HEK293 (cell line): ENCODE results near the gene EVC.

Experiments used
- CTCF ChIA-PET: fragments of 350-600 bp; formaldehyde crosslinking; extraction: SDS; loops from one replicate; lab custom pipeline; 2021; ENCODE audit warnings: antibody characterized with exemption; lab: Yijun Ruan, JAX
- POLR2A ChIA-PET: fragments of 300-600 bp; formaldehyde crosslinking; extraction: SDS; loops from one replicate; lab custom pipeline; 2020; ENCODE audit warnings: antibody characterized with exemption, inconsistent platforms; lab: Yijun Ruan, JAX
- H3K27ac ChIP-seq: fragments of 200-500 bp; sonication (Bioruptor generic); 2 replicates; pipeline ENCODE4 v1.5.1; 2014; ENCODE audit warnings: low read depth, low read length, control low read depth, inconsistent platforms; ENCODE audit errors: extremely low read depth
- H3K36me3 ChIP-seq, 2 experiments: fragments of 200-500 bp in 1 of 2; sonication (Bioruptor generic) in 1 of 2; 1 replicate in 1 of 2; 2 replicates in 1 of 2; pipeline ENCODE4 v1.5.1; 2014 to 2017; ENCODE audit warnings: inconsistent platforms in 2 of 2, low read length in 2 of 2; ENCODE audit not compliant: control insufficient read depth in 2 of 2, insufficient read depth in 1 of 2
- H3K4me1 ChIP-seq: fragments of 200-500 bp; sonication (Bioruptor generic); 2 replicates; pipeline ENCODE4 v1.5.1; 2014; ENCODE audit warnings: mild to moderate bottlenecking, low read length, inconsistent platforms; ENCODE audit not compliant: control insufficient read depth, insufficient read depth
- H3K4me3 ChIP-seq: 2 replicates; pipeline ENCODE4 v1.5.1; 2011; ENCODE audit warnings: low read depth, mild to moderate bottlenecking, control low read depth, low read length, moderate library complexity
- H3K9me3 ChIP-seq: fragments of 200-500 bp; sonication (Bioruptor generic); 2 replicates; pipeline ENCODE4 v1.5.1; 2014; ENCODE audit warnings: low read depth, low read length, inconsistent platforms; ENCODE audit not compliant: control insufficient read depth, insufficient read depth
- HOXA7 ChIP-seq: sonication (generic); formaldehyde crosslinking; IDR thresholded peaks from 2 replicates; pipeline ENCODE4 v1.8.1; 2022; ENCODE audit warnings: missing genetic modification reagents, borderline replicate concordance
- KLF1 ChIP-seq: fragments of 450-650 bp; formaldehyde crosslinking; IDR thresholded peaks from 2 replicates; pipeline ENCODE4 v1.5.1; 2016; ENCODE audit warnings: missing biosample characterization, missing genetic modification characterization
- KLF8 ChIP-seq: fragments of 450-650 bp; formaldehyde crosslinking; IDR thresholded peaks from 2 replicates; pipeline ENCODE4 v1.5.1; 2016; ENCODE audit warnings: missing biosample characterization, missing genetic modification characterization
- REPIN1 ChIP-seq: fragments of 450-650 bp; formaldehyde crosslinking; IDR thresholded peaks from 2 replicates; pipeline ENCODE4 v1.5.1; 2017; ENCODE audit warnings: missing biosample characterization, missing genetic modification characterization, low read depth
- ZFP37 ChIP-seq: fragments of 450-650 bp; formaldehyde crosslinking; IDR thresholded peaks from 2 replicates; pipeline ENCODE4 v1.5.1; 2016; ENCODE audit warnings: missing biosample characterization, missing genetic modification characterization
- ZNF184 ChIP-seq: fragments of 450-650 bp; IDR thresholded peaks from 2 replicates; pipeline ENCODE4 v1.5.1; 2018; ENCODE audit warnings: missing biosample characterization, mild to moderate bottlenecking, missing genetic modification characterization
- ZNF221 ChIP-seq: fragments of 450-650 bp; formaldehyde crosslinking; IDR thresholded peaks from 2 replicates; pipeline ENCODE4 v1.5.1; 2017; ENCODE audit warnings: missing biosample characterization, missing genetic modification characterization, borderline replicate concordance
- ZNF292 ChIP-seq: fragments of 450-650 bp; formaldehyde crosslinking; IDR thresholded peaks from 2 replicates; pipeline ENCODE4 v1.5.1; 2016; ENCODE audit warnings: low read depth, missing biosample characterization, missing genetic modification characterization, borderline replicate concordance
- ZNF354C ChIP-seq: fragments of 450-650 bp; formaldehyde crosslinking; IDR thresholded peaks from 2 replicates; pipeline ENCODE4 v1.5.1; 2016; ENCODE audit warnings: missing biosample characterization, missing genetic modification characterization, low read depth, borderline replicate concordance
- ZNF366 ChIP-seq: fragments of 450-650 bp; formaldehyde crosslinking; conservative IDR thresholded peaks from 2 replicates; pipeline ENCODE4 v1.5.1; 2016; ENCODE audit warnings: missing biosample characterization, missing genetic modification characterization
- ZNF596 ChIP-seq: fragments of 450-650 bp; IDR thresholded peaks from 2 replicates; pipeline ENCODE4 v1.5.0; 2018; ENCODE audit warnings: missing biosample characterization, mild to moderate bottlenecking, missing genetic modification characterization, moderate library complexity
- ZNF645 ChIP-seq: fragments of 450-650 bp; formaldehyde crosslinking; IDR thresholded peaks from 2 replicates; pipeline ENCODE4; 2016; ENCODE audit warnings: missing biosample characterization, missing genetic modification characterization
- ZNF76 ChIP-seq: fragments of 450-650 bp; formaldehyde crosslinking; IDR thresholded peaks from 2 replicates; pipeline ENCODE4; 2016; ENCODE audit warnings: low read depth, missing biosample characterization, missing genetic modification characterization, borderline replicate concordance
- ZNF792 ChIP-seq: fragments of 450-650 bp; formaldehyde crosslinking; IDR thresholded peaks from 2 replicates; pipeline ENCODE4 v1.5.1; 2016; ENCODE audit warnings: missing biosample characterization, missing genetic modification characterization
- ZXDB ChIP-seq: fragments of 450-650 bp; formaldehyde crosslinking; IDR thresholded peaks from 2 replicates; pipeline ENCODE4 v1.5.1; 2016; ENCODE audit warnings: missing biosample characterization, missing genetic modification characterization
- TF ChIP-seq, protein P1 (sequence below): fragments of 450-650 bp; formaldehyde crosslinking; IDR thresholded peaks from 2 replicates; pipeline ENCODE4 v1.5.1; 2016; ENCODE audit warnings: missing biosample characterization, missing genetic modification characterization
- TF ChIP-seq, protein P2 (sequence below): fragments of 450-650 bp; formaldehyde crosslinking; conservative IDR thresholded peaks from 2 replicates; pipeline ENCODE4 v1.5.1; 2016; ENCODE audit warnings: low read depth, missing biosample characterization, missing genetic modification characterization

The EVC gene

GRCh38 chr4:5750052-5750945 is 39.3 kb downstream of the EVC start:
- ChIA-PET POLR2A (no interaction called here), CTCF (no interaction called here)
- Histone ChIP-seq H3K4me1 (no peaks in the 10 kb centered on the region), H3K36me3 (peaks cover 0 to 90% of the 10 kb centered on the region in 2 experiments; a peak in 1 of 3 replicates), H3K27ac (no peak overlapping the region), H3K9me3 (no peaks in the 10 kb centered on the region), H3K4me3 (no peak overlapping the region)
- no peak for TF ChIP-seq HOXA7 (CRISPR knock-in tag)
- no peak for TF ChIP-seq ZNF221 (tag by site-specific recombination)
- TF ChIP-seq ZNF292 (tag by site-specific recombination): no peak
- TF ChIP-seq ZNF76: no peak
- TF ChIP-seq, protein P1, sequence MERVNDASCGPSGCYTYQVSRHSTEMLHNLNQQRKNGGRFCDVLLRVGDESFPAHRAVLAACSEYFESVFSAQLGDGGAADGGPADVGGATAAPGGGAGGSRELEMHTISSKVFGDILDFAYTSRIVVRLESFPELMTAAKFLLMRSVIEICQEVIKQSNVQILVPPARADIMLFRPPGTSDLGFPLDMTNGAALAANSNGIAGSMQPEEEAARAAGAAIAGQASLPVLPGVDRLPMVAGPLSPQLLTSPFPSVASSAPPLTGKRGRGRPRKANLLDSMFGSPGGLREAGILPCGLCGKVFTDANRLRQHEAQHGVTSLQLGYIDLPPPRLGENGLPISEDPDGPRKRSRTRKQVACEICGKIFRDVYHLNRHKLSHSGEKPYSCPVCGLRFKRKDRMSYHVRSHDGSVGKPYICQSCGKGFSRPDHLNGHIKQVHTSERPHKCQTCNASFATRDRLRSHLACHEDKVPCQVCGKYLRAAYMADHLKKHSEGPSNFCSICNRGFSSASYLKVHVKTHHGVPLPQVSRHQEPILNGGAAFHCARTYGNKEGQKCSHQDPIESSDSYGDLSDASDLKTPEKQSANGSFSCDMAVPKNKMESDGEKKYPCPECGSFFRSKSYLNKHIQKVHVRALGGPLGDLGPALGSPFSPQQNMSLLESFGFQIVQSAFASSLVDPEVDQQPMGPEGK (tag by site-specific recombination): no peak
- no peak for TF ChIP-seq ZNF596 (tag by site-specific recombination)
- TF ChIP-seq ZXDB (tag by site-specific recombination): no peak
- TF ChIP-seq ZFP37 (tag by site-specific recombination): no peak
- no peak for TF ChIP-seq ZNF184 (tag by site-specific recombination)
- no peak for TF ChIP-seq ZNF354C
- TF ChIP-seq ZNF645 (tag by site-specific recombination): no peak
- TF ChIP-seq ZNF366 (tag by site-specific recombination): no peak
- TF ChIP-seq ZNF792 (tag by site-specific recombination): no peak
- TF ChIP-seq, protein P2, sequence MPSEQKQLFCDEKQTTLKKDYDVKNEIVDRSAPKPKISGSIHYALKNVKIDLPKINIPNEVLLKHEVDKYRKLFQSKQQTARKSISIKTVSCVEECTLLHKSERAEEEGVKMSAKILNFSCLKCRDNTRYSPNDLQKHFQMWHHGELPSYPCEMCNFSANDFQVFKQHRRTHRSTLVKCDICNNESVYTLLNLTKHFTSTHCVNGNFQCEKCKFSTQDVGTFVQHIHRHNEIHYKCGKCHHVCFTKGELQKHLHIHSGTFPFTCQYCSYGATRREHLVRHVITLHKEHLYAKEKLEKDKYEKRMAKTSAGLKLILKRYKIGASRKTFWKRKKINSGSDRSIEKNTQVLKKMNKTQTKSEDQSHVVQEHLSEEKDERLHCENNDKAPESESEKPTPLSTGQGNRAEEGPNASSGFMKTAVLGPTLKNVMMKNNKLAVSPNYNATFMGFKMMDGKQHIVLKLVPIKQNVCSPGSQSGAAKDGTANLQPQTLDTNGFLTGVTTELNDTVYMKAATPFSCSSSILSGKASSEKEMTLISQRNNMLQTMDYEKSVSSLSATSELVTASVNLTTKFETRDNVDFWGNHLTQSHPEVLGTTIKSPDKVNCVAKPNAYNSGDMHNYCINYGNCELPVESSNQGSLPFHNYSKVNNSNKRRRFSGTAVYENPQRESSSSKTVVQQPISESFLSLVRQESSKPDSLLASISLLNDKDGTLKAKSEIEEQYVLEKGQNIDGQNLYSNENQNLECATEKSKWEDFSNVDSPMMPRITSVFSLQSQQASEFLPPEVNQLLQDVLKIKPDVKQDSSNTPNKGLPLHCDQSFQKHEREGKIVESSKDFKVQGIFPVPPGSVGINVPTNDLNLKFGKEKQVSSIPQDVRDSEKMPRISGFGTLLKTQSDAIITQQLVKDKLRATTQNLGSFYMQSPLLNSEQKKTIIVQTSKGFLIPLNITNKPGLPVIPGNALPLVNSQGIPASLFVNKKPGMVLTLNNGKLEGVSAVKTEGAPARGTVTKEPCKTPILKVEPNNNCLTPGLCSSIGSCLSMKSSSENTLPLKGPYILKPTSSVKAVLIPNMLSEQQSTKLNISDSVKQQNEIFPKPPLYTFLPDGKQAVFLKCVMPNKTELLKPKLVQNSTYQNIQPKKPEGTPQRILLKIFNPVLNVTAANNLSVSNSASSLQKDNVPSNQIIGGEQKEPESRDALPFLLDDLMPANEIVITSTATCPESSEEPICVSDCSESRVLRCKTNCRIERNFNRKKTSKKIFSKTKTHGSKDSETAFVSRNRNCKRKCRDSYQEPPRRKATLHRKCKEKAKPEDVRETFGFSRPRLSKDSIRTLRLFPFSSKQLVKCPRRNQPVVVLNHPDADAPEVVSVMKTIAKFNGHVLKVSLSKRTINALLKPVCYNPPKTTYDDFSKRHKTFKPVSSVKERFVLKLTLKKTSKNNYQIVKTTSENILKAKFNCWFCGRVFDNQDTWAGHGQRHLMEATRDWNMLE (tag by site-specific recombination): no peak
- TF ChIP-seq KLF8: no peak
- TF ChIP-seq KLF1: no peak
- no peak for TF ChIP-seq REPIN1 (tag by site-specific recombination)
